GM10266 (cell line): ENCODE measurements around the gene GALNT10.
A peak's percentile ranks its signal among the peaks of the same experiment; 100 is the strongest.
"Not testable (repeated sequence)": the region's sequence is repeated elsewhere in the genome, so short reads cannot be mapped to it uniquely, and the experiment has no call there.

Experiments used
- DNase-seq: peaks from one replicate; pipeline ENCODE4 v3.0.0; 2012; ENCODE audit errors: extremely low spot score
- TF ChIP-seq, protein P1 (sequence below): IDR thresholded peaks from 2 replicates; pipeline ENCODE4 v1.5.1; 2012; ENCODE audit warnings: mild to moderate bottlenecking, low read depth; ENCODE audit not compliant: control insufficient read depth, insufficient read depth; ENCODE audit errors: missing control alignments

GALNT10 gene, protein sequence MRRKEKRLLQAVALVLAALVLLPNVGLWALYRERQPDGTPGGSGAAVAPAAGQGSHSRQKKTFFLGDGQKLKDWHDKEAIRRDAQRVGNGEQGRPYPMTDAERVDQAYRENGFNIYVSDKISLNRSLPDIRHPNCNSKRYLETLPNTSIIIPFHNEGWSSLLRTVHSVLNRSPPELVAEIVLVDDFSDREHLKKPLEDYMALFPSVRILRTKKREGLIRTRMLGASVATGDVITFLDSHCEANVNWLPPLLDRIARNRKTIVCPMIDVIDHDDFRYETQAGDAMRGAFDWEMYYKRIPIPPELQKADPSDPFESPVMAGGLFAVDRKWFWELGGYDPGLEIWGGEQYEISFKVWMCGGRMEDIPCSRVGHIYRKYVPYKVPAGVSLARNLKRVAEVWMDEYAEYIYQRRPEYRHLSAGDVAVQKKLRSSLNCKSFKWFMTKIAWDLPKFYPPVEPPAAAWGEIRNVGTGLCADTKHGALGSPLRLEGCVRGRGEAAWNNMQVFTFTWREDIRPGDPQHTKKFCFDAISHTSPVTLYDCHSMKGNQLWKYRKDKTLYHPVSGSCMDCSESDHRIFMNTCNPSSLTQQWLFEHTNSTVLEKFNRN

DNA sequence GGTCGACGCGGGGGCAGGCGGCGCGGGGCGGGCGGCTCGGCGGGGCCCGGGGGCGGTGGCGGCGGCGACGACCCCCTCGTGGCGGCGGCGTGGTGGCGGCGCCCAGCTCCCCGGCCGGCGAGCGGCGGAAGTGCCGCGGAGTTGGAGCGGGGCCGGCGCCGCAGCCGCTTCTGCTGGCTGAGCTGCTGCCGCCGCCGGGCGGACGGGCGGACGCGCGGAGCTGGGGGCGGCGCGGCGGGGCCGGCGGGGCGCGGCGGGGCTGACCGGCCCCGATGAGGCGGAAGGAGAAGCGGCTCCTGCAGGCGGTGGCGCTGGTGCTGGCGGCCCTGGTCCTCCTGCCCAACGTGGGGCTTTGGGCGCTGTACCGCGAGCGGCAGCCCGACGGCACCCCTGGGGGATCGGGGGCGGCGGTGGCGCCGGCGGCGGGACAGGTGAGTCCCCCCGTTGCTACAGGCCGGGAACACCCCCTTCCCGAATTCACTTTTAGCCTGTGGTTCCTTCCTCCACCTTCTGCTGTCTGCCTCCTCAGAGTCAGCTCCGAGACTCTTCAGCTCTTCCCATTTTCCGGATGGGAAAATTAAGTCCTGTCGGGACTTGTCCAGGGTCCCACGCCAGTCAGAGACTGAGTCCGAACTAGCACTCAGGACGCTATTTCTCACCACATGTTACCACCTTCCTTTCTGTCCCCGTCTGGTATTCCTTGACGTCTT is at the start of gene GALNT10:
Gene GALNT10 (plus strand): TSS at position 139 of the 710 bp plus-strand sequence. CDS start 134 bp downstream, at position 273.
- DNase-seq = peak; percentile 92
- TF ChIP-seq, protein P1, sequence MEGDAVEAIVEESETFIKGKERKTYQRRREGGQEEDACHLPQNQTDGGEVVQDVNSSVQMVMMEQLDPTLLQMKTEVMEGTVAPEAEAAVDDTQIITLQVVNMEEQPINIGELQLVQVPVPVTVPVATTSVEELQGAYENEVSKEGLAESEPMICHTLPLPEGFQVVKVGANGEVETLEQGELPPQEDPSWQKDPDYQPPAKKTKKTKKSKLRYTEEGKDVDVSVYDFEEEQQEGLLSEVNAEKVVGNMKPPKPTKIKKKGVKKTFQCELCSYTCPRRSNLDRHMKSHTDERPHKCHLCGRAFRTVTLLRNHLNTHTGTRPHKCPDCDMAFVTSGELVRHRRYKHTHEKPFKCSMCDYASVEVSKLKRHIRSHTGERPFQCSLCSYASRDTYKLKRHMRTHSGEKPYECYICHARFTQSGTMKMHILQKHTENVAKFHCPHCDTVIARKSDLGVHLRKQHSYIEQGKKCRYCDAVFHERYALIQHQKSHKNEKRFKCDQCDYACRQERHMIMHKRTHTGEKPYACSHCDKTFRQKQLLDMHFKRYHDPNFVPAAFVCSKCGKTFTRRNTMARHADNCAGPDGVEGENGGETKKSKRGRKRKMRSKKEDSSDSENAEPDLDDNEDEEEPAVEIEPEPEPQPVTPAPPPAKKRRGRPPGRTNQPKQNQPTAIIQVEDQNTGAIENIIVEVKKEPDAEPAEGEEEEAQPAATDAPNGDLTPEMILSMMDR = peak; percentile 40

DNA sequence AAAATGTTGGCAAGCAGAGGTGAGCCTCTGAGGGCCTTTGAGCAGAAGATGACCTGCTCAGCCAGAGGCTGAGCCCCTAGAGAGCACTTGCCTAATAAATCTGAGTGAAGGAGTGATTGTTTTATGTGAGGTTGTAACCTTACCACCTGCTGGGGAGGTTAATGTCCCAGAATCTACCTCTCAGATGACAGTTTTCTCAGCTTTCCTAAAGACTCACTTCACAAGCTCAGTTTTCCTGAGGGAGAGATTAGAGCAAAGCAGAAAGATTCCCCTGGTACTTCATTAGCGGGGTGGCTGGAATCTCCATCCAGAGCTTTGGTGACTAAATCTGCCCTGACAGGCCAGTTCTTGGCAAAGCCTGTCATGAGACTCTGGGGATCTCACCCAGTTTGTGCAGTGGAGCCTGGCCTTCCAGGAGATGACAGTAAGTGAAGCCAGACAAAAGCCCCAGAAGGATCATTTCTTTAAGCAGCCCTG is 48.8 kb upstream of the GALNT10 start:
- TF ChIP-seq, protein P1 = no peak
- DNase-seq = no peak

DNA sequence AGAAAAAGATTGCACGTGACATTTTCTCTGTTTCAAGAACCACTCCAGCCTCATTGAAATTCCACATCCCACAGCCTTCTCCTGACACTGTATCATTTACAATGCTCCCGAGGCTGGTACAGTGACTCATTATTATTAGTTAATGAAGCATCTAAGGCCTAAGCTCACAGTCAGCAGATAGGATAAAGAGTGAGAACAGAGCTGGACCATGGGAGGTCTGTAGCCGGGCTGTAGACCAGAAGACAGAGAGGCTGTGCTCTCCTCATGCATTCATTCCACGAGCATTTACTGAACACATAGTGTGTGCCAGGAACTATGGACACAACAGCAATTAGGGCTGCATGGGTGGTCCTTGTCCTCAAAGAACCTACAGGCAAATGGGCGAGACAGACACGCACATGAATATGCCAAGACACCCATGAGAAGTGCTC is 47.3 kb upstream of the GALNT10 start:
- TF ChIP-seq, protein P1 = no peak
- no peak for DNase-seq

DNA sequence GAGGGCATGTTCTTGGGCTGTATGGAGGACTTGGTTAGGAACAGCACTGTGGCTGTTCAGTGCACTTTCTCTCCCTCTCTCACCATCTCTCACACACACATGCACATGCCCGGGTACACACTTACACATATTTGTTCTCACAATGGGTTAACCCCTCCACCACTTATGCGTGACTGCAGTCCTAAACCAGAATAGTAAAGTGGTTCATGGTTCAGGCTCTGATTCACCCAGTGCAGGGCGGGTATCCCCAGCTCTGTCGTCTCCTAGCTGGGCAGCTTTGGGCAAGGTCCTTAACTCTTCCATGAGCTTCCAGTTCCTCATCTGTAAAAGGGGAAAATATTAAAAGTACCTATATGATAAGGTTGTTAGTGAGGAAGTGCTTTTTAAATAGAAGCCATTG is 45.3 kb upstream of the GALNT10 start:
- DNase-seq = no peak
- TF ChIP-seq, protein P1 = no peak

DNA sequence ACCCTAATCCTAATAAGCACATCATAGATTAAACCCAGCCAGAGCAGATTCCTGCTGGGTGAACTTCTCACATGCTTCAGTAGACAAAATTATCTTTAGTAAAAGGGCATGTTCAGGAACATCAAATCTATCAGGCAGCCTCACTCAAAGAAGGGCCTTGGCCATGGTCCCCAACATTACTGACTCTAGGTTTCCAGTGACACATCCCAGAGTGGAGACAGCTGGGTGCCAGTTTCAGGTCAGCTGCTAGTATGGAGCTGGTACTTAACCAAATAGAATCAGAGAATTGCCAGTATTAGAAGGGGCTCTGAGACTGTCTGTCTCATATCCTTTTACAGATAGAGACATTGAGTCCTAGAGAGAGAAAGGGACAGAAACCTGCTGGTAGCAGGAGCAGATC is 44.1 kb upstream of the GALNT10 start:
- TF ChIP-seq, protein P1 = no peak
- DNase-seq = no peak

DNA sequence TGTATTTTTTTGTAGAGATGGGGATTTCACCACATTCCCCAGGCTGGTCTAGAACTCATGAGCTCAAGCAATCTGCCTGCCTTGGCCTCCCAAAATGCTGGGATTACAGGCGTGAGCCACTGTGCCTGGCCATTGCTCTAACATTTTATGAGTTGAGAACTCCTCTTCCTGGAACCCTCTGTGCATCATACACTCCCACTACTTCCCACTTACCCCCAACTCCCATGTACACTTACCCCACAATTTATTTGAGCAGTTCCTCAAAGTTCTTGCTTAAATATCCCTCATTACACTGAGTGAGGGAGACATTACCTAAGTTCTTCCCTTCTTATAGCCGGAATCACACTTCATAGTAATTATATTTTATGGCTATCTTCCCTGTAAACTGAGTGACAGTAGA is 42.9 kb upstream of the GALNT10 start:
- TF ChIP-seq, protein P1 = no peak
- no peak for DNase-seq

DNA sequence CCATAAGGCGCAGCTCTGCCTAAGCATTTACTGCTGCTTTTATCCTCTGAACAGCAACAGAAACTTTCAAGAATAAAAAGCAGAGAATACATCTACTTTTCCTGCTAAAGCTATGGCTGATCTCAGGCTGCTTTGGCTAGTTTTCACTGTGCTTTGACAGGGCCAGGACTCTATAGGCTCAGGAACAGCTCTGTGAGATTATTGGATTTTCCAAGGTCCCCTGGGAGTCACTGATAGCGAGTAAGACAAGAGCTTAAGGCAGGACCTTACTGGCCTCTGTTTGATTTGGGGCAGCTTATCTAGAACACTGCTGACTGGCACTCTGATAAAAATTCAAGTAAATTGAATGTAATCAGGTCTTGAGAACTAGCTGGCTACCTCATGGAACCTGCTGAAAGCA is 40.1 kb upstream of the GALNT10 start:
- not testable (repeated sequence) for DNase-seq
